Endodermal cell (in vitro differentiated cells): Measurements from ENCODE around the gene DCC. TPM values are rescaled to one million over a fixed set of nuclear protein-coding genes. Genes with fewer than 3 reads are reported as not detected.

Experiments
- DNase-seq: peaks from one replicate; pipeline ENCODE4 v3.0.0-alpha.2; 2017
- H3K27ac ChIP-seq: 2 replicates; pipeline ENCODE4 v1.5.1; 2013; ENCODE audit warnings: mild to moderate bottlenecking, low read depth, low read length, moderate library complexity
- H3K27me3 ChIP-seq: 2 replicates; pipeline ENCODE4 v1.6.1; 2013; ENCODE audit warnings: mild to moderate bottlenecking, low read length, moderate library complexity; ENCODE audit not compliant: insufficient read depth, control insufficient read depth, poor library complexity, severe bottlenecking
- H3K36me3 ChIP-seq: 2 replicates; pipeline ENCODE4 v1.7.0; 2013; ENCODE audit warnings: mild to moderate bottlenecking, low read length, moderate library complexity; ENCODE audit not compliant: control insufficient read depth, insufficient read depth
- H3K4me1 ChIP-seq: one replicate; pipeline ENCODE4 v1.7.0; 2013; ENCODE audit warnings: low read length; ENCODE audit not compliant: control insufficient read depth, insufficient read depth
- H3K4me3 ChIP-seq: 2 replicates; pipeline ENCODE4 v1.5.1; 2013; ENCODE audit warnings: mild to moderate bottlenecking, low read length, moderate library complexity
- H3K9ac ChIP-seq: 2 replicates; pipeline ENCODE4 v1.6.1; 2013; ENCODE audit warnings: mild to moderate bottlenecking, low read length, moderate library complexity; ENCODE audit not compliant: poor library complexity, severe bottlenecking; ENCODE audit errors: extremely low read depth
- H3K9me3 ChIP-seq: 2 replicates; pipeline ENCODE4 v1.6.1; 2013; ENCODE audit warnings: mild to moderate bottlenecking, low read length, moderate library complexity; ENCODE audit not compliant: control insufficient read depth
- H3K27ac Mint-ChIP-seq: 2 replicates; pipeline ENCODE4 v1.8.0; 2020; ENCODE audit warnings: mixed read lengths
- H3K27me3 Mint-ChIP-seq: 2 replicates; pipeline ENCODE4 v1.8.0; 2021; ENCODE audit warnings: mild to moderate bottlenecking, mixed read lengths; ENCODE audit not compliant: insufficient read depth
- H3K36me3 Mint-ChIP-seq: 2 replicates; pipeline ENCODE4 v1.8.0; 2020; ENCODE audit warnings: low read depth, mixed read lengths
- H3K4me1 Mint-ChIP-seq: 2 replicates; pipeline ENCODE4 v1.8.0; 2020; ENCODE audit warnings: mixed read lengths
- H3K4me3 Mint-ChIP-seq: 2 replicates; pipeline ENCODE4 v1.8.0; 2020; ENCODE audit warnings: mild to moderate bottlenecking, moderate library complexity, mixed read lengths
- H3K9me3 Mint-ChIP-seq: 2 replicates; pipeline ENCODE4 v1.8.0; 2020; ENCODE audit warnings: mild to moderate bottlenecking, mixed read lengths
- CTCF ChIP-seq: fragments of 200-600 bp; sonication (generic); conservative IDR thresholded peaks from 2 replicates; pipeline ENCODE4 v1.5.0; 2021; ENCODE audit warnings: antibody characterized with exemption, mild to moderate bottlenecking
- WGBS, 2 experiments: methylation state at CpG; one replicate each; pipeline versions ENCODE4 v1.1.5 to v1.1.7; 2013; ENCODE audit warnings: missing lambda C conversion rate in 2 of 2, mixed read lengths in 1 of 2; ENCODE audit not compliant: insufficient coverage in 1 of 2, insufficient read length in 1 of 2; 5-methylcytosine and 5-hydroxymethylcytosine counted together
- total RNA-seq, 2 donors: library from RNA; stranded (reverse); fragmentation: NEBNext Ultra II Directional in 1 of 2; extraction: Animal tissue kit (Norgen Biotek cat#: 25700) in 1 of 2; gene quantifications; 2 replicates in 1 of 2; 3 replicates in 1 of 2; pipeline ENCODE4 v1.2.1, GENCODE V29; 2021

Gene DCC
- total RNA-seq, 2 donors from 2014 or later, result 0.77 to 0.97 TPM

GRCh38 chr18:52408800-52409302 is 68.9 kb downstream of the DCC start:
- TF ChIP-seq CTCF, result no peak
- no peaks in the 10 kb centered on the region for H3K36me3 ChIP-seq
- no peak for DNase-seq
- no peaks in the 10 kb centered on the region for H3K27me3 Mint-ChIP-seq
- H3K36me3 Mint-ChIP-seq, result no peaks in the 10 kb centered on the region
- no peak overlapping the region for H3K4me3 Mint-ChIP-seq
- no peaks in the 10 kb centered on the region for H3K9me3 ChIP-seq
- no peaks in the 10 kb centered on the region for H3K9me3 Mint-ChIP-seq
- H3K27ac ChIP-seq, result no peak overlapping the region
- no peak overlapping the region for H3K27ac Mint-ChIP-seq
- no peak overlapping the region for H3K4me3 ChIP-seq
- H3K9ac ChIP-seq, result no peak overlapping the region
- peaks cover 2% of the 10 kb centered on the region for H3K4me1 Mint-ChIP-seq
- no peaks in the 10 kb centered on the region for H3K4me1 ChIP-seq
- no peaks in the 10 kb centered on the region for H3K27me3 ChIP-seq
- WGBS, 2 experiments, result 100% methylated on average over 1 to 2 of the region's 2 CpGs

DNA sequence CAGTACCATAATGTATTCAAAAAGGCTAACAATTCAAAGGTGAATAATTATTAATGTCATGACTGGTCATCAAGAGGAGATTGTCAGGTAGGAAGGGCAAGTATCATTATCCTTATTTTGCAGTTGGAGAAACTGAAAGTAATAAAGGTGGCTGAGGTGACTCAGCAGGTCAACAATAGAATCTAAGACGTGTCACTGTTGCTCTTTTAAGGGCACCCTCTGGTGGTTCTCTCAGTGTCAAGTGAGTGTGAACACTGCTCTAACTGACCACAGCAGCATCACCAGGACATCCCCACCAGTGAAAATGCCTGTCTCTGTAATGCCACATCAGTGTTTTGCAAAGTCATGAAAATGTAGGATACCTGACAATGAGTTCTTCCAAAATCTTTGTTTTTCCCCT is 69.7 kb downstream of the DCC start:
- TF ChIP-seq CTCF, result peak; percentile 60
- no peaks in the 10 kb centered on the region for H3K9me3 Mint-ChIP-seq
- WGBS, 2 experiments, result 57 to 60% methylated on average over 1 of the region's 1 CpG

DNA sequence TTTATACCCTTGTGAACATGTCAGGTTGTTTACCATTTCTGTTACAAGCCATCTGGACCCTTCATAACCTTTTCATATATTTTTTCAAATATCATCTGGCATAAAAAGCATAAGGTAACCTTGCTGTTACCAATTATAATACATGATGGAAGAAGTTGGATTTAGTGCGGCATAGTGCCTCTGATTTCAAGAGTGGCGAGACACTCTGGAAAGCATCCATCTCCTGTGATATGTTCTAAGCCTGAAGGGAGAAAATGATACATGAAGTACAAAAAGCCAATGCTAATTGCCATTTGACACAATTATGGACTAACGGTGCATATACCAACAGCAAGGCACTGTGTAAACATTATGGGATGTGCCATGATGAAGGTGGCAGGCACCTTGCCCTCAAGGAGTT is 75.1 kb downstream of the DCC start:
- no peaks in the 10 kb centered on the region for H3K9me3 ChIP-seq
- Mint-ChIP-seq H3K27ac (no peak overlapping the region), H3K9me3 (no peaks in the 10 kb centered on the region), H3K27me3 (peaks cover 6% of the 10 kb centered on the region), H3K4me3 (no peak overlapping the region), H3K4me1 (no peaks in the 10 kb centered on the region), H3K36me3 (no peaks in the 10 kb centered on the region)
- TF ChIP-seq CTCF, result no peak
- H3K4me3 ChIP-seq, result no peak overlapping the region
- WGBS, 2 experiments, result 93 to 94% methylated on average over 3 of the region's 3 CpGs
- DNase-seq, result no peak
- no peaks in the 10 kb centered on the region for H3K4me1 ChIP-seq
- no peaks in the 10 kb centered on the region for H3K36me3 ChIP-seq
- H3K27me3 ChIP-seq, result peaks cover 8% of the 10 kb centered on the region
- no peak overlapping the region for H3K9ac ChIP-seq
- H3K27ac ChIP-seq, result no peak overlapping the region

More for the DNA sequence above, 69.7 kb downstream of the DCC start:
- no peaks in the 10 kb centered on the region for H3K9me3 ChIP-seq
- Mint-ChIP-seq H3K27me3 (no peaks in the 10 kb centered on the region), H3K36me3 (no peaks in the 10 kb centered on the region), H3K27ac (peak overlapping the region; percentile 20), H3K4me3 (no peak overlapping the region), H3K4me1 (peaks cover 2% of the 10 kb centered on the region)
- no peaks in the 10 kb centered on the region for H3K36me3 ChIP-seq
- no peak overlapping the region for H3K27ac ChIP-seq
- no peak overlapping the region for H3K4me3 ChIP-seq
- no peaks in the 10 kb centered on the region for H3K4me1 ChIP-seq
- DNase-seq, result peak; percentile 61
- H3K27me3 ChIP-seq, result peaks cover 5% of the 10 kb centered on the region
- no peak overlapping the region for H3K9ac ChIP-seq
